Ovary (tissue), 9 donors: ENCODE measurements around the gene CARMIL1. TPM values are rescaled to one million over a fixed set of nuclear protein-coding genes. Genes with fewer than 3 reads are reported as not detected.

ENCODE experiments used
- DNase-seq, 5 donors: peaks; one replicate each; pipeline ENCODE4 v3.0.0-alpha.2; 2019 to 2020
- H3K27ac ChIP-seq, 2 donors: fragments of 200-600 bp; one replicate each; pipeline versions ENCODE4 v1.5.1 to v1.8.0; 2019 to 2022
- H3K27me3 ChIP-seq: fragments of 200-600 bp; one replicate; pipeline ENCODE4 v1.8.0; 2022
- H3K36me3 ChIP-seq: fragments of 200-600 bp; sonication (generic); one replicate; pipeline ENCODE4 v1.5.1; 2019
- H3K4me1 ChIP-seq: one replicate; pipeline ENCODE4 v1.8.1; 2013; ENCODE audit warnings: mild to moderate bottlenecking, moderate library complexity; ENCODE audit not compliant: insufficient read depth
- H3K4me3 ChIP-seq: fragments of 200-600 bp; sonication (generic); one replicate; pipeline ENCODE4 v1.5.1; 2017
- H3K9me3 ChIP-seq, 2 donors: fragments of 200-600 bp in 1 of 2; sonication (generic) in 1 of 2; one replicate each; pipeline versions ENCODE4 v1.5.1 to v1.8.1; 2013 to 2019; ENCODE audit warnings: mild to moderate bottlenecking in 1 of 2, moderate library complexity in 1 of 2
- EP300 ChIP-seq: sonication (generic); formaldehyde crosslinking; IDR thresholded peaks from one replicate; pipeline ENCODE4 v1.6.1; 2017; ENCODE audit warnings: antibody characterized with exemption
- POLR2A ChIP-seq: fragments of 450-650 bp; IDR thresholded peaks from one replicate; pipeline ENCODE4 v1.6.1; 2017; ENCODE audit warnings: antibody characterized with exemption, mild to moderate bottlenecking, moderate library complexity
- WGBS, 3 donors: extraction: QIAGEN DNeasy Blood & Tissue Kit in 1 of 3; methylation state at CpG; one replicate each; pipeline versions ENCODE4 v1.1.5 to v1.1.7; 2013 to 2017; 5-methylcytosine and 5-hydroxymethylcytosine counted together
- intact Hi-C, 4 donors: fragments of 100-400 bp; cut with DNase I; formaldehyde crosslinking; loops; one replicate each; pipeline versions ENCODE4 v1.11.0 to v1.15.1; 2022 to 2023
- polyA plus RNA-seq, 2 donors: library from polyadenylated mRNA; stranded (reverse); fragments of 200-250 nt in 1 of 2; fragments of 350-450 nt in 1 of 2; fragmentation: Illumina TruSeq in 1 of 2; extraction: RNeasy Lipid Tissue Mini Kit (QIAGEN cat#74804) in 1 of 2; gene quantifications; one replicate each; pipeline ENCODE4 v1.2.3, GENCODE V29; 2013 to 2014
- total RNA-seq, 7 donors: library from RNA; depleted of rRNA in 2 of 7; stranded (reverse); fragments of >200 nt in 2 of 7; fragmentation: NEBNext Ultra II Directional in 3 of 7; extraction: Animal tissue kit (Norgen Biotek cat#: 25700) in 3 of 7; gene quantifications; one replicate each; pipeline versions ENCODE4 v1.1.0 to v1.2.4, GENCODE V29; 2016 to 2023
- TF ChIP-seq, protein P1 (sequence below), 3 donors: fragments of 450-650 bp in 2 of 3; fragments of 200-600 bp in 1 of 3; IDR thresholded peaks; one replicate each; pipeline versions ENCODE4 v1.5.1 to v1.8.0; 2016 to 2022; ENCODE audit warnings: antibody characterized with exemption in 3 of 3, mild to moderate bottlenecking in 1 of 3
- donor health status: DM: no; HTN: no; CAD: no; lungs with moderate emphysema.
- donor health status: DM: no; HTN: no; CAD: no.
- donor health status: Bipolar disorder and iron deficiency.
- donor health status: DM: yes; HTN: yes; CAD: no.
- donor health status: DM: no; HTN: no; CAD: no.
- donor health status: DM: yes; HTN: yes; CAD: no.

Gene CARMIL1
- total and polyA plus RNA-seq, 9 donors = 6.4 to 25.6 (median 16.8) TPM

- DNase-seq = no peak
- TF ChIP-seq EP300 = no peak
- TF ChIP-seq, protein P1, sequence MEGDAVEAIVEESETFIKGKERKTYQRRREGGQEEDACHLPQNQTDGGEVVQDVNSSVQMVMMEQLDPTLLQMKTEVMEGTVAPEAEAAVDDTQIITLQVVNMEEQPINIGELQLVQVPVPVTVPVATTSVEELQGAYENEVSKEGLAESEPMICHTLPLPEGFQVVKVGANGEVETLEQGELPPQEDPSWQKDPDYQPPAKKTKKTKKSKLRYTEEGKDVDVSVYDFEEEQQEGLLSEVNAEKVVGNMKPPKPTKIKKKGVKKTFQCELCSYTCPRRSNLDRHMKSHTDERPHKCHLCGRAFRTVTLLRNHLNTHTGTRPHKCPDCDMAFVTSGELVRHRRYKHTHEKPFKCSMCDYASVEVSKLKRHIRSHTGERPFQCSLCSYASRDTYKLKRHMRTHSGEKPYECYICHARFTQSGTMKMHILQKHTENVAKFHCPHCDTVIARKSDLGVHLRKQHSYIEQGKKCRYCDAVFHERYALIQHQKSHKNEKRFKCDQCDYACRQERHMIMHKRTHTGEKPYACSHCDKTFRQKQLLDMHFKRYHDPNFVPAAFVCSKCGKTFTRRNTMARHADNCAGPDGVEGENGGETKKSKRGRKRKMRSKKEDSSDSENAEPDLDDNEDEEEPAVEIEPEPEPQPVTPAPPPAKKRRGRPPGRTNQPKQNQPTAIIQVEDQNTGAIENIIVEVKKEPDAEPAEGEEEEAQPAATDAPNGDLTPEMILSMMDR (IDR thresholded peaks at IDR 0.05) = no peak
- no peak for TF ChIP-seq POLR2A
- no peak overlapping the region for H3K4me3 ChIP-seq
- H3K4me1 ChIP-seq = no peaks in the 10 kb centered on the region
- no peaks in the 10 kb centered on the region for H3K36me3 ChIP-seq
- no peaks in the 10 kb centered on the region for H3K9me3 ChIP-seq
- no peak overlapping the region for H3K27ac ChIP-seq
- intact Hi-C loops = no loop called here
- 80 to 86% (median 85%) methylated on average over 6 of the region's 6 CpGs for WGBS, 3 donors
- no peaks in the 10 kb centered on the region for H3K27me3 ChIP-seq
Measured at GRCh38 chr6:25340431-25341202, 61.4 kb downstream of the CARMIL1 start.

- H3K36me3 ChIP-seq = no peaks in the 10 kb centered on the region
- 95 to 99% (median 97%) methylated on average over 3 of the region's 3 CpGs for WGBS, 3 donors
- no peaks in the 10 kb centered on the region for H3K9me3 ChIP-seq
- no peak for TF ChIP-seq POLR2A
- no peak for TF ChIP-seq EP300
- TF ChIP-seq, protein P1 (IDR thresholded peaks at IDR 0.05) = no peak
- no peak overlapping the region for H3K4me3 ChIP-seq
- H3K27ac ChIP-seq = no peak overlapping the region
- intact Hi-C loops = no loop called here
- no peaks in the 10 kb centered on the region for H3K27me3 ChIP-seq
- no peak for DNase-seq
- no peaks in the 10 kb centered on the region for H3K4me1 ChIP-seq
Measured at GRCh38 chr6:25341203-25341552, 62.0 kb downstream of the CARMIL1 start.

GRCh38 chr6:25341923-25342619, 62.9 kb downstream of the CARMIL1 start:
- no peak for DNase-seq
- no peaks in the 10 kb centered on the region for H3K27me3 ChIP-seq
- intact Hi-C loops = no loop called here
- TF ChIP-seq EP300 (no peak), POLR2A (no peak)
- TF ChIP-seq, protein P1 (IDR thresholded peaks at IDR 0.05) = no peak
- WGBS, 3 donors = 80 to 85% (median 82%) methylated on average over 4 of the region's 4 CpGs
- no peak overlapping the region for H3K27ac ChIP-seq
- H3K9me3 ChIP-seq = no peaks in the 10 kb centered on the region
- H3K36me3 ChIP-seq = no peaks in the 10 kb centered on the region
- H3K4me3 ChIP-seq = no peak overlapping the region
- H3K4me1 ChIP-seq = no peaks in the 10 kb centered on the region

DNA sequence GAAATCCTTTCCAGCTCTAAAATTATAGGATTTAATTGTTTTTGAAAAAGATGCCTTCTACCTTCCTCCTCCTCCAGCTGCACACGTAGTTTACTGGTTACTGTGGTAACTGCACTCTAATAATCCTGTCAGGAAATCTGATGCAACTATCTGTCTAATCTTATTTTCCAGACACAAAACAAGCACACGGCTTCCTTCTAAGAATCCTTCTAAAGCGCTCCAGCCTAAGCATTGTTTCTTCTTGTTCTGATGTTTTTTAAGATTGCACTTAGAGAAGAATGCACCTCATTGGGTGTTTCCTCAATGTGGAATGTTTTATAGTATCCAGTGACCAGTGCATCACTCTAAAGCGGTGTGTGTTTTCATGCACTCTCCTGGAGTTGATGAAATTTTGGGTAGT, 63.6 kb downstream of the CARMIL1 start:
- no peaks in the 10 kb centered on the region for H3K9me3 ChIP-seq
- H3K27ac ChIP-seq = no peak overlapping the region
- TF ChIP-seq EP300 (no peak), POLR2A (no peak)
- TF ChIP-seq, protein P1 (IDR thresholded peaks at IDR 0.05) = no peak
- 46 to 50% (median 47%) methylated on average over 4 of the region's 4 CpGs for WGBS, 3 donors
- intact Hi-C loops = no loop called here
- H3K4me1 ChIP-seq = no peaks in the 10 kb centered on the region
- no peak for DNase-seq
- H3K27me3 ChIP-seq = no peaks in the 10 kb centered on the region
- H3K36me3 ChIP-seq = no peaks in the 10 kb centered on the region
- H3K4me3 ChIP-seq = no peak overlapping the region
